ENCODE results near the gene VPS13D.

- TF ChIP-seq CTCF (conservative IDR thresholded peaks at IDR 0.05; ENCODE audit: low read depth, low read length) (no peak), POLR2A (IDR thresholded peaks at IDR 0.05; ENCODE audit: low read depth, low read length) (no peak), CEBPB (IDR thresholded peaks at IDR 0.05; ENCODE audit: low read depth, low read length) (no peak), MAZ (IDR thresholded peaks at IDR 0.05; ENCODE audit: borderline replicate concordance, low read depth, low read length) (no peak), SMC3 (IDR thresholded peaks at IDR 0.05; ENCODE audit: low read depth, low read length) (no peak), RAD21 (IDR thresholded peaks at IDR 0.05; ENCODE audit: low read length) (no peak), RCOR1 (IDR thresholded peaks at IDR 0.05; ENCODE audit: insufficient replicate concordance, low read length) (no peak), RFX5 (IDR thresholded peaks at IDR 0.05; ENCODE audit: low read depth, low read length) (no peak), MAFK (IDR thresholded peaks at IDR 0.05; ENCODE audit: low read depth, low read length) (no peak), MXI1 (IDR thresholded peaks at IDR 0.05; ENCODE audit: borderline replicate concordance, low read depth, low read length) (no peak), BHLHE40 (IDR thresholded peaks at IDR 0.05; ENCODE audit: low read depth, low read length) (no peak)
- TF ChIP-seq, protein P1, sequence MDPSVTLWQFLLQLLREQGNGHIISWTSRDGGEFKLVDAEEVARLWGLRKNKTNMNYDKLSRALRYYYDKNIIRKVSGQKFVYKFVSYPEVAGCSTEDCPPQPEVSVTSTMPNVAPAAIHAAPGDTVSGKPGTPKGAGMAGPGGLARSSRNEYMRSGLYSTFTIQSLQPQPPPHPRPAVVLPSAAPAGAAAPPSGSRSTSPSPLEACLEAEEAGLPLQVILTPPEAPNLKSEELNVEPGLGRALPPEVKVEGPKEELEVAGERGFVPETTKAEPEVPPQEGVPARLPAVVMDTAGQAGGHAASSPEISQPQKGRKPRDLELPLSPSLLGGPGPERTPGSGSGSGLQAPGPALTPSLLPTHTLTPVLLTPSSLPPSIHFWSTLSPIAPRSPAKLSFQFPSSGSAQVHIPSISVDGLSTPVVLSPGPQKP (IDR thresholded peaks at IDR 0.05; ENCODE audit: borderline replicate concordance, low read depth, low read length): no peak
- TF ChIP-seq, protein P2, sequence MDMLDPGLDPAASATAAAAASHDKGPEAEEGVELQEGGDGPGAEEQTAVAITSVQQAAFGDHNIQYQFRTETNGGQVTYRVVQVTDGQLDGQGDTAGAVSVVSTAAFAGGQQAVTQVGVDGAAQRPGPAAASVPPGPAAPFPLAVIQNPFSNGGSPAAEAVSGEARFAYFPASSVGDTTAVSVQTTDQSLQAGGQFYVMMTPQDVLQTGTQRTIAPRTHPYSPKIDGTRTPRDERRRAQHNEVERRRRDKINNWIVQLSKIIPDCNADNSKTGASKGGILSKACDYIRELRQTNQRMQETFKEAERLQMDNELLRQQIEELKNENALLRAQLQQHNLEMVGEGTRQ (IDR thresholded peaks at IDR 0.05; ENCODE audit: low read depth, low read length): no peak
Measured at GRCh38 chr1:12514590-12514989, 284.8 kb downstream of the VPS13D start.
